Right lobe of liver (tissue), 6 donors: ENCODE data around the gene PDCD2. TPM values are rescaled to one million over a fixed set of nuclear protein-coding genes. Genes with fewer than 3 reads are reported as not detected.

Source experiments
- ATAC-seq, 4 donors: fragments of 200-7000 bp; cut with Tn5 transposase; one replicate each; pipeline ENCODE4 v1.9.1; 2020; ENCODE audit warnings: mild to moderate bottlenecking in 4 of 4, moderate library complexity in 4 of 4
- DNase-seq, 3 donors: peaks; one replicate each; pipeline ENCODE4 v3.0.0-alpha.2; 2020
- H3K27ac ChIP-seq, 3 donors: fragments of 200-600 bp; one replicate each; pipeline ENCODE4 v1.8.0; 2022
- H3K27me3 ChIP-seq, 2 donors: fragments of 200-600 bp; one replicate each; pipeline ENCODE4 v1.8.0; 2022
- H3K36me3 ChIP-seq, 4 donors: fragments of 200-600 bp; sonication (generic) in 1 of 4; one replicate each; pipeline versions ENCODE4 v1.5.1 to v1.8.0; 2017 to 2022; ENCODE audit warnings: control low read depth in 1 of 4
- H3K4me1 ChIP-seq, 4 donors: fragments of 200-600 bp; sonication (generic) in 1 of 4; one replicate each; pipeline versions ENCODE4 v1.5.1 to v1.8.0; 2017 to 2022; ENCODE audit warnings: control low read depth in 1 of 4
- H3K4me3 ChIP-seq, 3 donors: fragments of 200-600 bp; one replicate each; pipeline ENCODE4 v1.8.0; 2022
- H3K9me3 ChIP-seq, 4 donors: fragments of 200-600 bp; sonication (generic) in 1 of 4; one replicate each; pipeline versions ENCODE4 v1.5.1 to v1.8.0; 2017 to 2022; ENCODE audit warnings: control low read depth in 1 of 4
- CTCF ChIP-seq, 4 donors: fragments of 200-600 bp in 3 of 4; fragments of 450-650 bp in 1 of 4; IDR thresholded peaks; one replicate each; pipeline versions ENCODE4 v1.5.1 to v1.8.0; 2016 to 2022; ENCODE audit warnings: antibody characterized with exemption in 4 of 4, mild to moderate bottlenecking in 2 of 4
- POLR2A ChIP-seq: fragments of 450-650 bp; IDR thresholded peaks from one replicate; pipeline ENCODE4 v1.6.1; 2017; ENCODE audit warnings: antibody characterized with exemption, mild to moderate bottlenecking
- WGBS: methylation state at CpG from one replicate; pipeline ENCODE4 v1.1.6; 2018; ENCODE audit warnings: low coverage, low lambda C conversion rate; ENCODE audit not compliant: insufficient coverage; ENCODE audit errors: missing lambda C conversion rate; 5-methylcytosine and 5-hydroxymethylcytosine counted together
- intact Hi-C, 2 donors: fragments of 100-400 bp; cut with DNase I; formaldehyde crosslinking; loops; one replicate each; pipeline versions ENCODE4 v1.11.2 to v1.14.1; 2022
- total RNA-seq, 6 experiments: library from RNA; depleted of rRNA in 2 of 6; stranded (reverse); fragments of >200 nt in 2 of 6; fragmentation: NEBNext Ultra II Directional in 3 of 6; extraction: Animal tissue kit (Norgen Biotek cat#: 25700) in 3 of 6; gene quantifications; one replicate each; pipeline versions ENCODE4 v1.1.0 to v1.2.4, GENCODE V29; 2016 to 2023
- donor health status: DM: no; HTN: yes; CAD: no.
- donor health status: DM: no; HTN: no; CAD: no.
- donor health status: DM: no; HTN: no; CAD: no.
- donor health status: DM: no; HTN: yes; CAD: no.
- donor health status: DM: no; HTN: yes; CAD: no.

Gene PDCD2
- total RNA-seq, 6 experiments from 2014 or later, result 22.3 to 57.8 (median 24.0) TPM

- under 1% methylated on average over 13 of the region's 13 CpGs for WGBS
- peaks cover 0 to 43% (median 11%) of the 10 kb centered on the region in 4 donors for H3K4me1 ChIP-seq
- no peaks in the 10 kb centered on the region for H3K9me3 ChIP-seq
- DNase-seq (no peak), ATAC-seq (peak; percentile 43 to 59 (median 48))
- peaks cover 0 to 15% (median under 1%) of the 10 kb centered on the region in 4 donors for H3K36me3 ChIP-seq
- H3K27me3 ChIP-seq, result no peaks in the 10 kb centered on the region
- H3K4me3 ChIP-seq, result peak overlapping the region; percentile 91 to 95 (median 93)
- intact Hi-C loops, result no loop called here
- H3K27ac ChIP-seq, result peak overlapping the region; percentile 84 to 96 (median 93)
- no peak for TF ChIP-seq CTCF (IDR thresholded peaks at IDR 0.05)
- TF ChIP-seq POLR2A, result no peak
These were observed 30.9 kb downstream of the PDCD2 start for GRCh38 chr6:170553534-170554012.

DNA sequence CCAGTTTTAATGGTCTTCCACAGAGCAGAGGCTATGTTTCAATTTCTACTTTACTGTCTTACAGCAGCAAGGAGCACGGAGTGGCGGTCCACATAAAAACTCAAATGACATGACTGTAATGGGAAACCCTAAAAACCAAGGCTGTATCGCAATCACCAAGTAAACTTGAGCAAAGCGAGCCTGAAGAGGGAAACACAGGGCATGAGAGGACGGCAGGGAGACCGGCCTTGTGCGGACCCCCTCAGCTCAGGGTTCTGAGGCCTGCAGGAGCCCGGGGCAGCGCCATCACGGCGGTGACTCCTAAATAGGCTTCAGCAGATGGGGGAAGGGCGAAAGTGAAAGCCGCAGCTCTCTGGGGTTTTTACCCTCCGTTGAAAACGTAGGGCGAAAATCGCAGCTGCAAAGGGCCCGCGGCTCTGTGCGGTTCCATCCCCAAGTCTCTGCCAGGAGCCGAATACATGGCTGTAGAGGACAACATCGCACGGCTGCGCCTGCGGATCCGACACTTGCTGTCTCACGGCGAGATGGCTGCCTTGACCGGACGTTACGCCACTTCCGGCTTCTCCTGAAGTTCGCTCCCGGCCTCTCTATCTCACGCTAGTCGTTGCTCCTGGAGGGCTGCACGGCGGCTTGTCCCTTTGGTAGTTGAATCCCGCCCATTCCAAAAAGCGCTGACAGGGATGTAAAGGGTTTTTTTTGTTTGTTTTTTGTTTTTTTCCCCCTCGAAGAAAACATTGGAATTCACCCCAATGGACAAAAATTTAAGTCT lies 31.5 kb downstream of the PDCD2 start, which contains the start of gene PSMB1:
PSMB1 (minus strand) TSS at position 543 of the 769 bp plus-strand sequence; CDS start at position 478, 65 bp downstream.
- H3K4me3 ChIP-seq, result peak within 1 kb of the TSS; percentile 91 to 95 (median 93)
- DNase-seq, result peak; percentile 95 to 97 (median 96)
- WGBS, result 0% methylated on average over 20 of the region's 41 CpGs
- no peaks in the 10 kb centered on the region for H3K27me3 ChIP-seq
- TF ChIP-seq CTCF (IDR thresholded peaks at IDR 0.05) (no peak), POLR2A (peak; percentile 90)
- peak within 1 kb of the TSS; percentile 84 to 96 (median 93) for H3K27ac ChIP-seq
- no peaks in the 10 kb centered on the region for H3K9me3 ChIP-seq
- intact Hi-C loops, result no loop called here
- H3K4me1 ChIP-seq, result peaks cover 0 to 47% (median 11%) of the 10 kb centered on the region in 4 donors
- ATAC-seq, result peak; percentile 84 to 86 (median 86)
- peaks cover 0 to 20% (median under 1%) of the 10 kb centered on the region in 4 donors for H3K36me3 ChIP-seq

GRCh38 chr6:170545405-170545804 lies 39.0 kb downstream of the PDCD2 start:
- Histone ChIP-seq H3K4me1 (peaks cover 0 to 20% (median 2%) of the 10 kb centered on the region in 4 donors), H3K27ac (no peak overlapping the region), H3K9me3 (no peaks in the 10 kb centered on the region), H3K27me3 (no peaks in the 10 kb centered on the region), H3K36me3 (peaks cover 10 to 83% (median 34%) of the 10 kb centered on the region in 4 donors), H3K4me3 (no peak overlapping the region)
- no peak for DNase-seq
- intact Hi-C loops, result no loop called here
- TF ChIP-seq POLR2A (no peak), CTCF (IDR thresholded peaks at IDR 0.05) (no peak)
- 30% methylated on average over 2 of the region's 2 CpGs for WGBS
- no peak for ATAC-seq

DNA sequence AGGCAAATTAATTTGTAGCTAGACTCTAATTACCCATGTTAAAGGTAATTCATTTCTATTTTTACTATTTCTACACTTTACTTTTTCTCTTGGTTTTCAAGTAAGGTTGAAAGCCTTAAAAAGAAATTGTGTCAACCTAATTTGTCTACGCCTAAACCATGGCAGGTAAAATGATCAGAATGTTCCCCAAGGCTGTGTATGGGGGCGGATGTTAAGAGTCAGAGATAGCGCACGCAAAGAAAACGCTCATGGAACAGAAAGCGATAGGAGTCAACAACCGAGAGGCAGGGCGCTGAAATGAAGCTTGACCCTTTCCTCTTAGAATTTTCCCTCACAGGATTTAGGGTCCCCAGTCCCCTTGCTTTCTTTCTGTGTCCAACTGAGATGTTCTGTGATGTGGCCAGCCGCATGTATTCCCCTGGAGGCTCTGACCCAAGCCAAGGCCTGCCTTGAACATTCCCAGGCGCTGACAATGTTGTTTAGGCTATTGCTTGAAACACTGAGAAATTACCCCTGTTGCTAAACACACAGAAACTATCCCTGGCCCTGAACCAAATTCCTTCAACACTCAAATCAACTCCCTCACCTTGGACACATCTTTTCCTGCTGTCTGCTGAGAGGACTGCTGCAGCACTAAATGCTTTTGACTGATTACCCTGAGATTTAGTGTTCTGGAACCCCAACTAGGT lies 42.3 kb downstream of the PDCD2 start:
- intact Hi-C loops, result no loop called here
- no peaks in the 10 kb centered on the region for H3K4me1 ChIP-seq
- TF ChIP-seq CTCF (IDR thresholded peaks at IDR 0.05) (no peak), POLR2A (no peak)
- WGBS, result 94% methylated on average over 9 of the region's 10 CpGs
- DNase-seq, result no peak
- no peak overlapping the region for H3K27ac ChIP-seq
- no peaks in the 10 kb centered on the region for H3K27me3 ChIP-seq
- peaks cover 9 to 99% (median 47%) of the 10 kb centered on the region in 4 donors for H3K36me3 ChIP-seq
- ATAC-seq, result no peak
- H3K9me3 ChIP-seq, result no peaks in the 10 kb centered on the region
- no peak overlapping the region for H3K4me3 ChIP-seq
